SK-N-SH (cell line): Measurements from ENCODE around the gene DYNLT1. TPM values are rescaled to one million over a fixed set of nuclear protein-coding genes. Genes with fewer than 3 reads are reported as not detected.

Experiments used
- CTCF ChIA-PET: fragments of 300-600, 350-600 bp; formaldehyde crosslinking; extraction: SDS; loops from one replicate; lab custom pipeline; 2021; lab: Yijun Ruan, JAX
- POLR2A ChIA-PET: fragments of 350-600 bp; sonication (Branson Sonifier 250); formaldehyde crosslinking; extraction: SDS; loops from one replicate; lab custom pipeline; 2020; ENCODE audit warnings: antibody characterized with exemption, inconsistent platforms; lab: Yijun Ruan, JAX
- DNase-seq: peaks from one replicate; pipeline ENCODE4 v3.0.0; 2012
- H2AFZ ChIP-seq: fragments of 200-600 bp; sonication (generic); 2 replicates; pipeline ENCODE4 v1.8.1; 2016; ENCODE audit warnings: antibody characterized with exemption, mild to moderate bottlenecking, low read depth
- H3F3A ChIP-seq: fragments of 200-600 bp; sonication (generic); replicated peaks from 2 replicates; pipeline ENCODE3; 2016; ENCODE audit warnings: antibody characterized with exemption, mild to moderate bottlenecking; ENCODE audit not compliant: insufficient read depth
- H3K27ac ChIP-seq, 2 experiments: fragments of 200-500 bp in 1 of 2; fragments of 200-600 bp in 1 of 2; sonication (Bioruptor generic) in 1 of 2; sonication (generic), shearing (Covaris generic) in 1 of 2; 2 replicates each; pipeline versions ENCODE4 v1.5.1 to v1.6.1; 2014 to 2016; ENCODE audit warnings: low read depth in 2 of 2, inconsistent platforms in 1 of 2, low read length in 1 of 2, mild to moderate bottlenecking in 1 of 2, mixed read lengths in 1 of 2
- H3K27me3 ChIP-seq: fragments of 200-600 bp; sonication (generic), shearing (Covaris generic); 2 replicates; pipeline ENCODE4 v1.6.1; 2016; ENCODE audit warnings: mixed run types; ENCODE audit not compliant: insufficient read depth
- H3K36me3 ChIP-seq, 2 experiments: fragments of 200-500 bp in 1 of 2; fragments of 200-600 bp in 1 of 2; sonication (Bioruptor generic) in 1 of 2; sonication (generic) in 1 of 2; replicated peaks in 1 of 2; 2 replicates each; pipeline versions ENCODE3 to v1.5.1; 2014 to 2016; ENCODE audit warnings: low read length in 1 of 2, mild to moderate bottlenecking in 1 of 2; ENCODE audit not compliant: insufficient read depth in 2 of 2, control insufficient read depth in 1 of 2
- H3K4me1 ChIP-seq, 2 experiments: fragments of 200-500 bp in 1 of 2; fragments of 200-600 bp in 1 of 2; sonication (Bioruptor generic) in 1 of 2; sonication (generic), shearing (Covaris generic) in 1 of 2; 2 replicates each; pipeline versions ENCODE4 v1.5.1 to v1.6.1; 2014 to 2016; ENCODE audit warnings: low read depth in 1 of 2, low read length in 1 of 2, mixed run types in 1 of 2; ENCODE audit not compliant: insufficient read depth in 2 of 2, control insufficient read depth in 1 of 2
- H3K4me2 ChIP-seq: fragments of 200-600 bp; sonication (generic), shearing (Covaris generic); 2 replicates; pipeline ENCODE4 v1.6.1; 2017; ENCODE audit warnings: mixed run types
- H3K4me3 ChIP-seq, 2 experiments: fragments of 200-500 bp in 1 of 2; fragments of 200-600 bp in 1 of 2; sonication (Bioruptor generic) in 1 of 2; sonication (generic), shearing (Covaris generic) in 1 of 2; 2 replicates each; pipeline versions ENCODE4 v1.5.1 to v1.8.1; 2014 to 2016; ENCODE audit warnings: low read depth in 2 of 2, inconsistent platforms in 1 of 2, low read length in 1 of 2, mild to moderate bottlenecking in 1 of 2, mixed read lengths in 1 of 2, moderate library complexity in 1 of 2
- H3K79me2 ChIP-seq: fragments of 200-600 bp; sonication (generic); 2 replicates; pipeline ENCODE4 v1.8.1; 2017; ENCODE audit warnings: mild to moderate bottlenecking; ENCODE audit not compliant: insufficient read depth
- H3K9ac ChIP-seq: fragments of 200-600 bp; sonication (generic); 2 replicates; pipeline ENCODE4 v1.6.1; 2017; ENCODE audit warnings: mixed run types
- H3K9me2 ChIP-seq: fragments of 200-600 bp; sonication (generic); 2 replicates; pipeline ENCODE4 v1.6.1; 2017; ENCODE audit warnings: mixed run types
- H3K9me3 ChIP-seq: fragments of 200-600 bp; sonication (generic); 2 replicates; pipeline ENCODE4 v1.6.1; 2017; ENCODE audit warnings: mixed run types, mild to moderate bottlenecking, moderate library complexity
- H4K20me1 ChIP-seq: fragments of 200-600 bp; sonication (generic); 2 replicates; pipeline ENCODE4 v1.6.1; 2017; ENCODE audit warnings: mild to moderate bottlenecking, mixed run types; ENCODE audit not compliant: insufficient read depth
- ELF1 ChIP-seq: IDR thresholded peaks from 2 replicates; pipeline ENCODE4 v1.4.0; 2012
- EP300 ChIP-seq, 2 experiments: IDR thresholded peaks; 2 replicates each; pipeline versions ENCODE4 v1.4.0 to v1.6.1; 2012; ENCODE audit warnings: borderline replicate concordance in 1 of 2, low read depth in 1 of 2, low read length in 1 of 2
- FOXJ3 ChIP-seq: sonication (generic); formaldehyde crosslinking; IDR thresholded peaks from 2 replicates; pipeline ENCODE4 v1.5.1; 2020; ENCODE audit warnings: mild to moderate bottlenecking, missing genetic modification reagents
- FOXM1 ChIP-seq: IDR thresholded peaks from 2 replicates; pipeline ENCODE4 v1.4.0; 2012; ENCODE audit warnings: low read depth, mild to moderate bottlenecking
- NRF1 ChIP-seq: IDR thresholded peaks from 2 replicates; pipeline ENCODE4 v1.6.1; 2012; ENCODE audit warnings: low read depth, mild to moderate bottlenecking, low read length
- POLR2AphosphoS5 ChIP-seq: IDR thresholded peaks from 2 replicates; pipeline ENCODE4 v1.6.1; 2012; ENCODE audit warnings: low read depth, low read length
- RAD21 ChIP-seq: IDR thresholded peaks from 2 replicates; pipeline ENCODE4 v1.6.1; 2012; ENCODE audit warnings: mild to moderate bottlenecking, low read length
- RCOR1 ChIP-seq: fragments of 150-350 bp; IDR thresholded peaks from 2 replicates; pipeline ENCODE4 v1.6.1; 2017; ENCODE audit warnings: antibody characterized with exemption, low read length
- RFX5 ChIP-seq: IDR thresholded peaks from 2 replicates; pipeline ENCODE4 v1.6.1; 2012; ENCODE audit warnings: mild to moderate bottlenecking, improper control_type of control experiment, low read length
- SIN3A ChIP-seq: IDR thresholded peaks from 2 replicates; pipeline ENCODE4 v1.6.1; 2012; ENCODE audit warnings: low read depth, mild to moderate bottlenecking, low read length, moderate library complexity, borderline replicate concordance
- SMC3 ChIP-seq: IDR thresholded peaks from 2 replicates; pipeline ENCODE4 v1.6.1; 2012; ENCODE audit warnings: low read depth, low read length, improper control_type of control experiment
- TAF1 ChIP-seq: IDR thresholded peaks from 2 replicates; pipeline ENCODE4 v1.6.1; 2012; ENCODE audit warnings: low read depth, mild to moderate bottlenecking, low read length, moderate library complexity, borderline replicate concordance
- TCF12 ChIP-seq: IDR thresholded peaks from 2 replicates; pipeline ENCODE4 v1.4.0; 2012
- TEAD4 ChIP-seq: IDR thresholded peaks from 2 replicates; pipeline ENCODE4 v1.4.0; 2012; ENCODE audit warnings: mild to moderate bottlenecking, borderline replicate concordance; ENCODE audit not compliant: insufficient read depth
- YY1 ChIP-seq: IDR thresholded peaks from 2 replicates; pipeline ENCODE4 v1.4.0; 2012; ENCODE audit warnings: low read depth, mild to moderate bottlenecking
- WGBS: methylation state at CpG from one replicate; pipeline ENCODE4 v1.1.6; 2017; ENCODE audit warnings: low lambda C conversion rate; 5-methylcytosine and 5-hydroxymethylcytosine counted together
- polyA plus RNA-seq, 3 experiments: library from polyadenylated mRNA; depleted of rRNA; stranded (reverse); fragments of >200 nt; gene quantifications; 2 replicates each; pipeline ENCODE4 v1.2.3, GENCODE V29; 2012
- TF ChIP-seq, protein P1 (sequence below): fragments of 150-350 bp; IDR thresholded peaks from 2 replicates; pipeline ENCODE4 v1.6.1; 2016; ENCODE audit warnings: mild to moderate bottlenecking, low read depth, low read length
- TF ChIP-seq, protein P2 (sequence below): IDR thresholded peaks from 2 replicates; pipeline ENCODE4 v1.4.0; 2012; ENCODE audit warnings: low read depth, borderline replicate concordance
- TF ChIP-seq, protein P3 (sequence below): IDR thresholded peaks from 2 replicates; pipeline ENCODE4 v1.4.0; 2012; ENCODE audit warnings: low read depth, borderline replicate concordance
- TF ChIP-seq, protein P4 (sequence below): fragments of 150-350 bp; IDR thresholded peaks from 2 replicates; pipeline ENCODE4 v1.6.1; 2017; ENCODE audit warnings: antibody characterized with exemption, low read length, low read depth, borderline replicate concordance

Gene DYNLT1
- polyA plus RNA-seq, 1 of the 3 experiments (the other 2 are of a cell fraction): 306 TPM

DNA sequence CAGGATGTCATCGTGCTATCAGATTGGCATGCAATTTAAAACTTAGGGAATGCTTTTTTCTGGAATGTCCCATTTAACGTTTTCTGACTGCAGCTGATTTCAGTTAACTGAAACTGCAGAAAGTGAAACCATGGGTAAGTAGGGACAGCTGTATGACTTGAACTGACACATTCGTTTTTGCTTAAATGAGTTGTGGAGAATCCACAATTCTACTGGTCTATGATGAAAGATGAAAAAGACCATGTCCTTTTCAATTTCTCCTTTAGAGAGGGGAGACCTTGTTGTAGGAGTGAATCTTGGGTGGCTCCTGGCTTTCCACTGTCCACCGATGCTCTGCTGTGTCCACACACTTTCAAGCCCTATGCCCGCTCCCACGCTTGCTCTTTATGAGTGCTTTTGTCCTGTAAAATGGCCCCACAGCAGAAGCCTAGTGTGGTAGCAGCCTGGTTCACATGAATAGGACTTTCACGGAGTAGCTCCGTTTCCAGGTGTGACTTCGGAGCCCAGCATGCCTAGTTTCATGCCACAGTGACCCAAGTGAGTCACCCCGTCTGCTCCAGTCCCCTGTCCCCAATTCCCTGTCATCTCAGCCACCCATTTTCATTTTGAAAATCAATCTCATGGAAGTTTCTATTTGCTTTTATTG, 21.9 kb downstream of the DYNLT1 start:
- Histone ChIP-seq H3K27ac (peak overlapping the region in 1 of 2 experiments; percentile 99; a peak in 2 of 4 replicates), H4K20me1 (no peaks in the 10 kb centered on the region), H3K9me3 (no peaks in the 10 kb centered on the region), H2AFZ (no peak overlapping the region), H3K9me2 (no peaks in the 10 kb centered on the region), H3K27me3 (no peaks in the 10 kb centered on the region), H3K4me1 (peaks cover 0 to 45% of the 10 kb centered on the region in 2 experiments; a peak in 2 of 4 replicates), H3K4me3 (no peak overlapping the region), H3K9ac (no peak overlapping the region), H3F3A (no peaks in the 10 kb centered on the region), H3K4me2 (no peak overlapping the region), H3K36me3 (peaks cover 6 to 40% of the 10 kb centered on the region in 2 experiments), H3K79me2 (peaks cover under 1% of the 10 kb centered on the region; the same call in 1 of the 2 replicates)
- DNase-seq: no peak
- WGBS: 81% methylated on average over 10 of the region's 10 CpGs
- ChIA-PET CTCF (interaction anchor here (0.6 to 4.5 kb wide), 6 partner anchors 12 to 470 kb away, joined by 3 to 24 read pairs (median 4); no protein-coding TSS in a partner anchor), POLR2A (no interaction called here)
- TF ChIP-seq FOXJ3 (CRISPR knock-in tag) (no peak), EP300 (IDR thresholded peaks at IDR 0.05; ENCODE audit: borderline replicate concordance in 1 of 2, low read depth in 1 of 2, low read length in 1 of 2) (no peak), RCOR1 (no peak), SMC3 (no peak), RFX5 (no peak), RAD21 (no peak), YY1 (no peak), TEAD4 (no peak), TCF12 (no peak), SIN3A (no peak), TAF1 (no peak), NRF1 (no peak), FOXM1 (no peak), POLR2AphosphoS5 (no peak), ELF1 (no peak)
- TF ChIP-seq, protein P1, sequence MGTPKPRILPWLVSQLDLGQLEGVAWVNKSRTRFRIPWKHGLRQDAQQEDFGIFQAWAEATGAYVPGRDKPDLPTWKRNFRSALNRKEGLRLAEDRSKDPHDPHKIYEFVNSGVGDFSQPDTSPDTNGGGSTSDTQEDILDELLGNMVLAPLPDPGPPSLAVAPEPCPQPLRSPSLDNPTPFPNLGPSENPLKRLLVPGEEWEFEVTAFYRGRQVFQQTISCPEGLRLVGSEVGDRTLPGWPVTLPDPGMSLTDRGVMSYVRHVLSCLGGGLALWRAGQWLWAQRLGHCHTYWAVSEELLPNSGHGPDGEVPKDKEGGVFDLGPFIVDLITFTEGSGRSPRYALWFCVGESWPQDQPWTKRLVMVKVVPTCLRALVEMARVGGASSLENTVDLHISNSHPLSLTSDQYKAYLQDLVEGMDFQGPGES: no peak
- TF ChIP-seq, protein P2, sequence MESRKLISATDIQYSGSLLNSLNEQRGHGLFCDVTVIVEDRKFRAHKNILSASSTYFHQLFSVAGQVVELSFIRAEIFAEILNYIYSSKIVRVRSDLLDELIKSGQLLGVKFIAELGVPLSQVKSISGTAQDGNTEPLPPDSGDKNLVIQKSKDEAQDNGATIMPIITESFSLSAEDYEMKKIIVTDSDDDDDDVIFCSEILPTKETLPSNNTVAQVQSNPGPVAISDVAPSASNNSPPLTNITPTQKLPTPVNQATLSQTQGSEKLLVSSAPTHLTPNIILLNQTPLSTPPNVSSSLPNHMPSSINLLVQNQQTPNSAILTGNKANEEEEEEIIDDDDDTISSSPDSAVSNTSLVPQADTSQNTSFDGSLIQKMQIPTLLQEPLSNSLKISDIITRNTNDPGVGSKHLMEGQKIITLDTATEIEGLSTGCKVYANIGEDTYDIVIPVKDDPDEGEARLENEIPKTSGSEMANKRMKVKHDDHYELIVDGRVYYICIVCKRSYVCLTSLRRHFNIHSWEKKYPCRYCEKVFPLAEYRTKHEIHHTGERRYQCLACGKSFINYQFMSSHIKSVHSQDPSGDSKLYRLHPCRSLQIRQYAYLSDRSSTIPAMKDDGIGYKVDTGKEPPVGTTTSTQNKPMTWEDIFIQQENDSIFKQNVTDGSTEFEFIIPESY: no peak
- TF ChIP-seq, protein P3, sequence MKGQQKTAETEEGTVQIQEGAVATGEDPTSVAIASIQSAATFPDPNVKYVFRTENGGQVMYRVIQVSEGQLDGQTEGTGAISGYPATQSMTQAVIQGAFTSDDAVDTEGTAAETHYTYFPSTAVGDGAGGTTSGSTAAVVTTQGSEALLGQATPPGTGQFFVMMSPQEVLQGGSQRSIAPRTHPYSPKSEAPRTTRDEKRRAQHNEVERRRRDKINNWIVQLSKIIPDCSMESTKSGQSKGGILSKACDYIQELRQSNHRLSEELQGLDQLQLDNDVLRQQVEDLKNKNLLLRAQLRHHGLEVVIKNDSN: no peak
- TF ChIP-seq, protein P4, sequence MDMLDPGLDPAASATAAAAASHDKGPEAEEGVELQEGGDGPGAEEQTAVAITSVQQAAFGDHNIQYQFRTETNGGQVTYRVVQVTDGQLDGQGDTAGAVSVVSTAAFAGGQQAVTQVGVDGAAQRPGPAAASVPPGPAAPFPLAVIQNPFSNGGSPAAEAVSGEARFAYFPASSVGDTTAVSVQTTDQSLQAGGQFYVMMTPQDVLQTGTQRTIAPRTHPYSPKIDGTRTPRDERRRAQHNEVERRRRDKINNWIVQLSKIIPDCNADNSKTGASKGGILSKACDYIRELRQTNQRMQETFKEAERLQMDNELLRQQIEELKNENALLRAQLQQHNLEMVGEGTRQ: no peak
